IPS DF 4.7 (cell line): Measurements from ENCODE around the gene USP5.

Source experiments
- DNase-seq: peaks from one replicate; pipeline ENCODE4 v3.0.0-alpha.2; 2013; ENCODE audit warnings: low spot score; ENCODE audit errors: extremely low read depth

Gene USP5

DNA sequence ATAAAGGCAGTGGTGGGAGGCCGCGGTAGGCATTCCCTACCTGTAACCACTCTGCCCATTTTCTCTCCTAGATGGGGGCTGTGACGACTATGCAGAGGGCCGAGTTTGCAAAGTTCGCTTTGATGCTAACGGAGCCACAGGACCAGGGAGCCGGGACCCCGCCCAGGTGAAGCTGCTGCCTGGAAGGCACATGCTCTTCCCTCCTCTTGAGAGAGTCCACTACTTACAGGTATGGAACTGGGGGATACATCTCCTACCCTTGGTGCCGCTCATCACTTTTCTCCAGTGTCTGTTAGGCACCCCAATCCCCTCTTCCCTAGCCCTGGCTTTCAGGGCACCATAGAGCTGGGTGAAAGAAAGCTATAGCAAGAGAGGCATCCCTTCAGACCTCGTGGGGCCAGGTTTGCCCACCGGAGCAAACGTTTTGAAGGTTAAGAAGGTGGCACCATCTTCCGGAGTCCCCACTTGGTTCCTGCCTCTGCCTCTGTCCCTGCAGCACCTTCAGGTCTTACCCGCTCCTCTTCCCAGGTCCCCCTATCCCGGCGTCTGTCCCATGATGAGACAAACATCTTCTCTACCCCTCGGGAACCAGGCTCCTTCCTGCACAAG is 25.7 kb upstream of the USP5 start:
- DNase-seq, result no peak

GRCh38 chr12:6826734-6827436 is 25.1 kb upstream of the USP5 start:
- no peak for DNase-seq

- DNase-seq, result no peak
These were observed 24.5 kb upstream of the USP5 start for GRCh38 chr12:6827437-6827911.

DNA sequence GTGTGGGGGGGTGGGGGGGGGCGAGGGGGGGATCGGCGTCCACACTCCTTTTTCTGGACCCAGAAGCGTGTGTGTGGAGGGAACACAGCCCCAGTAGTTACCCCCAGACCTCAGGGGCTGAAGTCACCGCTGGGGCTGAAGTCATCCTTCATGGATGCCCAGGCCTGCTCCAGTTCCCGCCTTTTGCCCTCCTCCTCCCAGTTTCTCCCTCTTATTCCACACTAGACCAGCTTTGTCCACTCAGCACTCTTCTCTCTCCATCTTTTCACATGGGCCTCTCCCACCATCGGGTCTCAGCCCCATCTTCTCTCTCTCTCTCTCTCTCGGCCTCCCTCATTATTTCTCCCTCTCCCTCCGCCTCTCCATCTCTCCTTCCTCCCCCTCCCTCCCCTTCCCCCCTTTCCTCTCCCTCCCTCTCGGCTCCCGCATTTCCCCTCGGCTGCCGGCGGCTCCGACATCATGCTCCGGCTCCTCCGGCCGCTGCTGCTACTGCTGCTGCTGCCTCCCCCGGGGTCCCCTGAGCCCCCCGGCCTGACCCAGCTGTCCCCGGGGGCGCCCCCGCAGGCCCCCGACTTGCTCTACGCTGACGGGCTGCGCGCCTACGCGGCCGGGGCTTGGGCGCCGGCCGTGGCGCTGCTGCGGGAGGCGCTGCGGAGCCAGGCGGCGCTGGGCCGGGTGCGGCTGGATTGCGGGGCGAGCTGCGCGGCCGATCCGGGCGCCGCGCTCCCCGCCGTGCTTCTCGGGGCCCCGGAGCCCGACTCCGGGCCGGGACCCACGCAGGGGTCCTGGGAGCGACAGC is 23.8 kb upstream of the USP5 start, which contains the start of gene P3H3:
Gene P3H3 (plus strand): TSS at position 426 of the 799 bp plus-strand sequence. CDS start 34 bp downstream, at position 460.
- DNase-seq, result no peak

GRCh38 chr12:6828781-6829535 is 23.0 kb upstream of the USP5 start:
- DNase-seq, result no peak

DNA sequence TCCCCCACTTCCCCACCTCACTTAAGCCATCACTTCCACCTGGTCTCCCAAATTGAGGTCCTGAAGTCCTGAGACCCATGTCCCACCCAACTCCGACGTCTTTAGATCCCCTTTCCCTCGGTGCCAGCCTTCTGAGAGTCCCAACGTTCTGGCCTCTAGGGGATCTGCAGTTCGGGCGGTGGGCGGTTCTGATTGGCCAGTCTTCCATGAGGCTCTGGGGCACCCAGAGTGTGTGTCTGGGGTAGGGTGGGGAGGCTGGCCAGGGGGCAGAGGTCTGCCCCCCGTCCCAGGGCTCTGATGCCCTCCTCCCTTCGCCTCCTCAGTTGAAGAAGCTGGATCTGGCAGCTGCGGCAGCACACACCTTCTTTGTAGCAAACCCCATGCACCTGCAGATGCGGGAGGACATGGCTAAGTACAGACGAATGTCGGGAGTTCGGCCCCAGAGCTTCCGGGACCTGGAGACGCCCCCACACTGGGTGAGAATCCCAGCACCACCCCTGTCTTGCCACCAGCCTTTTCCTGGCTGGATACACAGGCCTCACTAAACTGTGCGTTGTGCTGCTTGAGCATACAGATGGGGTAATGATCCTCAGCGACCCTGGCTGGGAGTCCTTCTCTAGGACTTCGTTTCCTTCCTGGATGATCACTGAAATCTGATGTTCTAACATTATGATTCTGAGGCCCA is 22.3 kb upstream of the USP5 start:
- no peak for DNase-seq

DNA sequence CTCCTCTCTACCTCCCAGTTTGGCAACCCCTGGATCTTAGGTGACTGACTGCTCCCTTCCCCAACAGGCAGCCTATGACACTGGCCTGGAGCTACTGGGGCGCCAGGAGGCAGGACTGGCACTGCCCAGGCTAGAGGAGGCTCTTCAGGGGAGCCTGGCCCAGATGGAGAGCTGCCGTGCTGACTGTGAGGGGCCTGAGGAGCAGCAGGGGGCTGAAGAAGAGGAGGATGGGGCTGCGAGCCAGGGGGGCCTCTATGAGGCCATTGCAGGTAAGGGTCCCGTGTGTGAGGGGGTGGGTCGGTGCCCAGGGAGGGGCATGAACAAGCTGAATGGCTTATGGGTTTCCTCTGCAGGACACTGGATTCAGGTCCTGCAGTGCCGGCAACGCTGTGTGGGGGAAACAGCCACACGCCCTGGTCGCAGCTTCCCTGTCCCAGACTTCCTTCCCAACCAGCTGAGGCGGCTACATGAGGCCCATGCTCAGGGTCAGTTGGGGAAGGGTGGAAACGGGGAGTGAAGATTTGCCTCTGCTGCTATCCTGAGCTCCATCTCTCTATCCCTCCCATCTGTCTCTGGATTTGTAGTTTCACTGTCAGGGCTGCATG is 21.6 kb upstream of the USP5 start:
- DNase-seq, result no peak

- no peak for DNase-seq
These were observed 21.0 kb upstream of the USP5 start for GRCh38 chr12:6830999-6831398.

- DNase-seq, result no peak
These were observed 20.4 kb upstream of the USP5 start for GRCh38 chr12:6831450-6831995.

GRCh38 chr12:6832125-6832524 is 19.8 kb upstream of the USP5 start:
- no peak for DNase-seq

DNA sequence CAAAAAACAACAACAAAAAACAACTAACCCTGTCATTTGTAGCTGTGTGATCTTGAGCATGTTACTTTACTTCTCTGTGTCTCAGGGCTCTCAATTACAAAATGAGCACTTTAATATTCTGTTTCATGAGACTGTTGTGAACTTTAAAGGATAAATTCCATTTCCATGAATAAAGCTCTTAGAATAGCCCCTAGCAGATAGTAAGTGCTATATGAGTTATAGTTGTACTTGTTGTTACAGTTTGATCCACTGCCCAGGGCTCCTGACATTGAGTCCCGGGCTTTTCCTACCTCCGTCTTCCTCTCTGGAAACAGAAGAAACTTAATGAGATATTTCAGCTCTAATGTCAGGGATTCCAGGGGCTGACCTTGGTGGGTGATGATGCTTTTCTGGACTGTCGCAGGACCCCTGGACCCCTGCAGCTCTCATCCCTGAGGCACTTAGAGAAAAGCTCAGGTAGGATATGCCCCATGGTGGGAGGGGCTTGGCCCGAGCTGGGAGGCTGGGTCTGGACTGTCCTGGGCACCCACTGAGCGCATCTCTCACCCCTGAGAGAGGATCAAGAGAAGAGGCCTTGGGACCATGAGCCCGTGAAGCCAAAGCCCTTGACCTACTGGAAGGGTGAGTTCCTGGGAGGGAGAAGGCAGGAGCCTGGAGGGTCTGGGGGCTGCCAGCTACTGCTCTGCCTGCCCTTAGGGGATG is 18.6 kb upstream of the USP5 start:
- no peak for DNase-seq

- no peak for DNase-seq
These were observed 17.7 kb upstream of the USP5 start for GRCh38 chr12:6834254-6834653.

DNA sequence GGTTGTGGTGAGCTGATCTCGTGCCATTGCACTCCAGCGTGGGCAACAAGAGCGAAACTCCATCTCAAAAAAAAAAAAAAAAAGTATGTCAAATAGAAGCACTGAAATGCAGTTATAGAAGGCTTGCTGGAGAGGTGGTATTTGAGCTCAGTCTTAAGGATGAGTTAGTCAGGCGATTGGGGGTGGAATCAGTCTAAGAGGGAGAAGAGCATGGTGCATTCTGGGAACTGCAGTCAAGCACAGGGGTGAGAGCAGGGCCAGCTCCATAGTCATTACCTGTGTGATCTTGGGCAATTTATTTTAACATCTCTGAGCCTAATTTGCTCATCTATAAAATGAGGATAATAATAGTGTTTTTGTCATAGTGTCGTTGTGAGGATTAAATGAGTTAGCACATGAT is 17.1 kb upstream of the USP5 start:
- DNase-seq, result no peak

- DNase-seq, result no peak
These were observed 15.1 kb upstream of the USP5 start for GRCh38 chr12:6836851-6837250.

- no peak for DNase-seq
These were observed 14.4 kb upstream of the USP5 start for GRCh38 chr12:6837370-6838060.

DNA sequence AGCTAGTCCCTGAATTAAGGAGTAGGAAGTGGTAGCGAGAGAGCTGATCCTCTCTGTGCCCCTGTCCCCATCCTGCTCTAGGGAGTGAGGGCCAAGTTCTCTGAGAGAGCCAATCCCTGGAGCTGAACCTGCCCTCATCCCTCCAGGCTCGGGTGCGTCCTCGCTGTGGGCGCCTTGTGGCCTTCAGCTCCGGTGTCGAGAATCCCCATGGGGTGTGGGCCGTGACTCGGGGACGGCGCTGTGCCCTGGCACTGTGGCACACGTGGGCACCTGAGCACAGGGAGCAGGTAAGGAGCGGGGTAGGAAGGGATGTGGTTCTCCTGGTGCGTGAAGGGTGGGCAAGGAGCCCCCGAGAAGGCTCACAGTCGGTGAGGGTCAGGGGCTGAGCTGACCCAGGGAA is 13.1 kb upstream of the USP5 start:
- DNase-seq, result no peak

- no peak for DNase-seq
These were observed 12.3 kb upstream of the USP5 start for GRCh38 chr12:6839482-6840201.

DNA sequence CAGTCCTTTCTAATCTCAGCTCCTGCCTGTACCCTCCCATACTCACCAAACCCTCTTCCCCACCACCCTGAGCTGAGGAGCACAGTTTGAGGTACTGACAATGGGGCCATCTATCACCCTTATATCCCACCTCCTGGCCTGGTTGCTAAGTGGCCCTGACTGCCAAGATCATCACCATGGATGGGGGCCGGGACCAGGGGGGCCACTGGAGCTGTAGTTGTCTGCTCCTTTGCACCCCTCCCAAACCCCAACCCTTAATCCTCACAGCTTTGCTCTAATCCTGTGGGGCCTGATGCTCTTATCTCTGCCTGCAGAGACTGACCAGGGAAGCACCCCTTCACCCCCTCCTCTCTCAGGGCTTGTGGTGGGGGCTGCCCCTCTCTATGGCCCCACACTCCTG is 11.6 kb upstream of the USP5 start:
- DNase-seq, result no peak
